AG09319 (cell line): ENCODE measurements around the gene SLC15A4.

Experiments
- DNase-seq: peaks from one replicate; pipeline ENCODE4 v3.0.0-alpha.2; 2010; ENCODE audit warnings: low read depth; ENCODE audit errors: extremely low read depth
- CTCF ChIP-seq: IDR thresholded peaks from 2 replicates; pipeline ENCODE4 v1.5.1; 2011; ENCODE audit warnings: low read depth, mild to moderate bottlenecking, inconsistent platforms, low read length, moderate library complexity

The SLC15A4 gene

DNA sequence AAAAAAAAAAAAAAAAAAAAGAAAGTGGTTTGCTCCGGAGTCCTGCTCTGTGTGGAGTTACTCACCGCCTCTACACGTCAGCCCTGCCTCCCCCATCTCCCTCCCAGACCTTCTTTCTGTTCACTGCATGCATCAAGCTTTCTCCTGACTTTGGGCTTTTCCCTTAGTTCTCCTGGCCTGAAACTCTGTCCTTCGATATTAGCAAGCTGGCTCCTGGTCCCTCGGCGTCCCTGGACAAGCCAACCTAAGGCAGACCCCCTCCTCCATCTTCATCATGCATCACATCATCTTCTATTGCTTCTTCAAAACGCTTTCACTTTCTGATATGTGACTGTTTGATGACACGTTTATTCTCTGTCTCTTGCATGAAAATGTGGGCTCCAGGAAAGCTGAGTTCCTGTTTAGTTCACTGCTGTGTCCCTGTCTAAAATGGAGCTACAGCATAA, 40.6 kb downstream of the SLC15A4 start:
- DNase-seq: no peak
- no peak for TF ChIP-seq CTCF

DNA sequence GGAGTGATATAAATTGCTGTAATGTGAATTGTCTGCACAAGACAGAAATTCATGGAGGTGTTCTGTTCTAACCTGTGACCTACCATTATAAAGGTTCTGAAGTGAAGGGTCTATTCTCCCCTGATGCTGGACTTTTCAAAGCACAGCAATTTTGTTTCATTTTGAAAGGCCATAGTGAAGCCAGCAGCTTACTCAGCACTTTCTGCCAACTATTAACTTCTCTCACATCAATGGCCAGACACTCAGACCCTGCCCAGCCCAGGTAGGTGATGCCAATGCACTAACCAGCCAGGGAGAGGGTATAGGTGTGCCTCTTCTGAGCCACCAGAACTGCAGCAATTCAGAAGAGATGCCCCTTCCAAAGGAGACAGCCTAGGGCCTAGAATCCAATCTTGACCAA, 43.9 kb downstream of the SLC15A4 start:
- TF ChIP-seq CTCF: no peak
- DNase-seq: no peak

DNA sequence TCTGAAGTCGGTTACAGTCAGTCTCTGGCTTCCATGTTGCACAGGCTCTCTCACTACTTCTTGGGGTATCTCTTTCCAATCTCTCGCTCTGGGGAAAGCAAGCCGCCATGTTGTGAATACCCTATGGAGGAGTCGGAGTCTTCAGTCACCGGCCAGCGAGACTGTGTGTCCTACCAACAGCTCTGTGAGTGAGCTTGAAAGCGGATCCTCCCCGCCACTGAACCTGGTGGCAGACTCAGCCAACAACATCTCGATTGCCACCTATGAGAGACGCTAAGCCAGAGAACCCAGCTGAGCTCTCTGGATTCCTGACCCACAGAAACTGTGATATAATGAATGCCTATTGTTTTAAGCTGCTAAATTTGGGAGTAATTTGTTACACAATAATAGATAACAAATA, 51.5 kb downstream of the SLC15A4 start:
- DNase-seq: no peak
- no peak for TF ChIP-seq CTCF

- no peak for TF ChIP-seq CTCF
- no peak for DNase-seq
Measured at GRCh38 chr12:128771681-128772080, 52.1 kb downstream of the SLC15A4 start.

DNA sequence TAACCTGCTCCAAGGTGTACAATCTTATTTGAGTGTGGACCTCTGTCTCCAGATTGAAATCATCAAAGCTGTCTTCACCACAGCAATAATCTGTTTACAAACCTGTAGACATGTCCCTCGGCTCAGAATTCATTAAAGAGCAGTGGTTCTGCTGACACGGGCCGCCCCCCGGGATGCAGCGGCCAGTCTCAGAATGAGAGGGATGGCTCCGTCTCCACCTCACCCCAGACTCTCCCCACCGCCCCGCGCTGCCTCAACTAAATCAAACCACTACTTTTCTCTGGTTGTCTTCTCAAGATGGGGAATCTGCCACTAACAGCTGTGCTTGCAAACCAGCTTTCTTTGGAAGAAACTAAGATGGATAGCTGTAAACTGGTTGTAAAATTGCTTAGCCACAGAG, 56.2 kb downstream of the SLC15A4 start:
- DNase-seq: no peak
- TF ChIP-seq CTCF: no peak

- DNase-seq: no peak
- no peak for TF ChIP-seq CTCF
Measured at GRCh38 chr12:128766738-128767501, 56.8 kb downstream of the SLC15A4 start.

- no peak for DNase-seq
- TF ChIP-seq CTCF: no peak
Measured at GRCh38 chr12:128763395-128763794, 60.4 kb downstream of the SLC15A4 start.
